HEK293 (cell line): Measurements from ENCODE around the gene CPXM1.

ENCODE experiments used
- CTCF ChIA-PET: fragments of 350-600 bp; formaldehyde crosslinking; extraction: SDS; loops from one replicate; lab custom pipeline; 2021; ENCODE audit warnings: antibody characterized with exemption; lab: Yijun Ruan, JAX
- POLR2A ChIA-PET: fragments of 300-600 bp; formaldehyde crosslinking; extraction: SDS; loops from one replicate; lab custom pipeline; 2020; ENCODE audit warnings: antibody characterized with exemption, inconsistent platforms; lab: Yijun Ruan, JAX
- H3K27ac ChIP-seq: fragments of 200-500 bp; sonication (Bioruptor generic); 2 replicates; pipeline ENCODE4 v1.5.1; 2014; ENCODE audit warnings: low read depth, low read length, control low read depth, inconsistent platforms; ENCODE audit errors: extremely low read depth
- H3K36me3 ChIP-seq, 2 experiments: fragments of 200-500 bp in 1 of 2; sonication (Bioruptor generic) in 1 of 2; 1 replicate in 1 of 2; 2 replicates in 1 of 2; pipeline ENCODE4 v1.5.1; 2014 to 2017; ENCODE audit warnings: inconsistent platforms in 2 of 2, low read length in 2 of 2; ENCODE audit not compliant: control insufficient read depth in 2 of 2, insufficient read depth in 1 of 2
- H3K4me1 ChIP-seq: fragments of 200-500 bp; sonication (Bioruptor generic); 2 replicates; pipeline ENCODE4 v1.5.1; 2014; ENCODE audit warnings: mild to moderate bottlenecking, low read length, inconsistent platforms; ENCODE audit not compliant: control insufficient read depth, insufficient read depth
- H3K4me3 ChIP-seq: 2 replicates; pipeline ENCODE4 v1.5.1; 2011; ENCODE audit warnings: low read depth, mild to moderate bottlenecking, control low read depth, low read length, moderate library complexity
- H3K9me3 ChIP-seq: fragments of 200-500 bp; sonication (Bioruptor generic); 2 replicates; pipeline ENCODE4 v1.5.1; 2014; ENCODE audit warnings: low read depth, low read length, inconsistent platforms; ENCODE audit not compliant: control insufficient read depth, insufficient read depth
- AEBP2 ChIP-seq: fragments of 450-650 bp; formaldehyde crosslinking; IDR thresholded peaks from 2 replicates; pipeline ENCODE4 v1.5.1; 2016; ENCODE audit warnings: missing biosample characterization, missing genetic modification characterization, borderline replicate concordance
- BCL11B ChIP-seq: fragments of 450-650 bp; formaldehyde crosslinking; IDR thresholded peaks from 2 replicates; pipeline ENCODE4 v1.5.1; 2016; ENCODE audit warnings: low read depth, missing biosample characterization, missing genetic modification characterization
- GFI1B ChIP-seq: fragments of 450-650 bp; formaldehyde crosslinking; IDR thresholded peaks from 2 replicates; pipeline ENCODE4 v1.5.1; 2016; ENCODE audit warnings: missing biosample characterization, missing genetic modification characterization
- HOXC10 ChIP-seq: sonication (generic); formaldehyde crosslinking; IDR thresholded peaks from 2 replicates; pipeline ENCODE4 v1.8.1; 2023; ENCODE audit warnings: mild to moderate bottlenecking, missing genetic modification reagents
- ZBTB1 ChIP-seq: fragments of 450-650 bp; formaldehyde crosslinking; IDR thresholded peaks from 2 replicates; pipeline ENCODE4 v1.5.1; 2016; ENCODE audit warnings: missing biosample characterization, missing genetic modification characterization
- ZBTB17 ChIP-seq: fragments of 450-650 bp; formaldehyde crosslinking; IDR thresholded peaks from 2 replicates; pipeline ENCODE4 v1.5.1; 2016; ENCODE audit warnings: missing biosample characterization, missing genetic modification characterization
- ZBTB21 ChIP-seq: fragments of 450-650 bp; formaldehyde crosslinking; IDR thresholded peaks from 2 replicates; pipeline ENCODE4 v1.5.1; 2017; ENCODE audit warnings: missing biosample characterization, missing genetic modification characterization
- ZNF155 ChIP-seq: fragments of 450-650 bp; formaldehyde crosslinking; IDR thresholded peaks from 2 replicates; pipeline ENCODE4 v1.5.1; 2016; ENCODE audit warnings: missing biosample characterization, missing genetic modification characterization
- ZNF169 ChIP-seq: fragments of 450-650 bp; formaldehyde crosslinking; IDR thresholded peaks from 2 replicates; pipeline ENCODE4 v1.5.1; 2016; ENCODE audit warnings: missing biosample characterization, missing genetic modification characterization
- ZNF221 ChIP-seq: fragments of 450-650 bp; formaldehyde crosslinking; IDR thresholded peaks from 2 replicates; pipeline ENCODE4 v1.5.1; 2017; ENCODE audit warnings: missing biosample characterization, missing genetic modification characterization, borderline replicate concordance
- ZNF239 ChIP-seq: fragments of 450-650 bp; formaldehyde crosslinking; IDR thresholded peaks from 2 replicates; pipeline ENCODE4 v1.5.1; 2016; ENCODE audit warnings: missing biosample characterization, missing genetic modification characterization
- ZNF248 ChIP-seq: fragments of 450-650 bp; formaldehyde crosslinking; IDR thresholded peaks from 2 replicates; pipeline ENCODE4 v1.5.1; 2017; ENCODE audit warnings: missing biosample characterization, missing genetic modification characterization
- ZNF26 ChIP-seq: fragments of 450-650 bp; formaldehyde crosslinking; IDR thresholded peaks from 2 replicates; pipeline ENCODE4 v1.5.1; 2016; ENCODE audit warnings: missing biosample characterization, missing genetic modification characterization
- ZNF391 ChIP-seq: fragments of 450-650 bp; formaldehyde crosslinking; IDR thresholded peaks from 2 replicates; pipeline ENCODE4 v1.5.1; 2016; ENCODE audit warnings: low read depth, missing biosample characterization, missing genetic modification characterization, borderline replicate concordance
- ZNF514 ChIP-seq: fragments of 450-650 bp; formaldehyde crosslinking; IDR thresholded peaks from 2 replicates; pipeline ENCODE4 v1.5.1; 2016; ENCODE audit warnings: missing biosample characterization, missing genetic modification characterization
- ZNF701 ChIP-seq: fragments of 450-650 bp; formaldehyde crosslinking; IDR thresholded peaks from 2 replicates; pipeline ENCODE4 v1.5.1; 2016; ENCODE audit warnings: missing biosample characterization, missing genetic modification characterization
- ZNF843 ChIP-seq: fragments of 450-650 bp; formaldehyde crosslinking; IDR thresholded peaks from 2 replicates; pipeline ENCODE4 v1.5.1; 2016; ENCODE audit warnings: missing biosample characterization, missing genetic modification characterization
- ZSCAN5A ChIP-seq: fragments of 450-650 bp; formaldehyde crosslinking; IDR thresholded peaks from 2 replicates; pipeline ENCODE4 v1.5.1; 2016; ENCODE audit warnings: missing biosample characterization, missing genetic modification characterization

The CPXM1 gene

GRCh38 chr20:2747676-2748235 is 52.7 kb downstream of the CPXM1 start (continued):
- no peak for TF ChIP-seq ZNF248
- TF ChIP-seq, all 188 proteins: peak for 0

DNA sequence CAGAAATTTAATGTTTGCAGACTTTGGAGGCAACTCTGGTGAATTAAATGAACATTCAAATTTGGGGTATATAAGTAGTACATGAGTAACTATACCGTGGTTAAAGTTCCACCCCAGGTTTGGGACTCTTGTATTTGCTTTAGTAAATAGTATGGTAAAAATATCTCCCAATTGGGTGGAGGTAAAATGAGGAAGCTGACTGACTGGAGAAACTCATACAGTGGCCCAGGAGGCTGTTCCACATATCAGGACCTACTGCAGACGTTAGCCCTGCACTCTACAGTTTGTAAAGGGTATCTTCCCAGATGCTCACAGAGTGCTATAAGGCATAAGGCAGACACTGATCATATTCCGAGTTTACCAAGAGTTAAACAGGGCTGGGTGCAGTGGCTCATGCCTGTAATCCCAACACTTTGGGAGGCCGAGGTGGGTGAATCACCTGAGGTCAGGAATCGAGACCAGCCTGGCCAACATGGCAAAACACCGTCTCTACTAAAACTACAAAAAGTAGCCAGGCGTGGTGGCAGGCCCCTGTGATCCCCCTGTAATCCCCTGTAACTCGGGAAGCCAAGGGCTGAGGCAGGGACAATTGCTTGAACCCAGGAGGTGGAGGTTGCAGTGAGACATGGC is 53.7 kb downstream of the CPXM1 start:
- no peak overlapping the region for H3K4me3 ChIP-seq
- no peaks in the 10 kb centered on the region; a peak in 1 of 3 replicates for H3K36me3 ChIP-seq
- peaks cover 3% of the 10 kb centered on the region for H3K4me1 ChIP-seq
- ChIA-PET POLR2A (no interaction called here), CTCF (interaction anchor here (1.5 kb wide), 1 partner anchor 20 kb away, joined by 7 read pairs; no protein-coding TSS in a partner anchor)
- H3K9me3 ChIP-seq = no peaks in the 10 kb centered on the region
- H3K27ac ChIP-seq = no peak overlapping the region
- no peak for TF ChIP-seq ZNF26 (tag by site-specific recombination)
- TF ChIP-seq BCL11B = no peak
- no peak for TF ChIP-seq ZNF843 (tag by site-specific recombination)
- TF ChIP-seq ZNF221 (tag by site-specific recombination) = no peak
- no peak for TF ChIP-seq AEBP2 (tag by site-specific recombination)
- TF ChIP-seq ZBTB1 (tag by site-specific recombination) = no peak
- TF ChIP-seq GFI1B (tag by site-specific recombination) = no peak
- no peak for TF ChIP-seq ZBTB17
- no peak for TF ChIP-seq ZNF239
- TF ChIP-seq, all 188 proteins: peak for 0

GRCh38 chr20:2745936-2746635 is 54.3 kb downstream of the CPXM1 start:
- Histone ChIP-seq H3K4me1 (no peaks in the 10 kb centered on the region; the same call in 1 of the 2 replicates), H3K36me3 (no peaks in the 10 kb centered on the region; a peak in 1 of 3 replicates), H3K4me3 (no peak overlapping the region), H3K27ac (no peak overlapping the region), H3K9me3 (no peaks in the 10 kb centered on the region)
- CTCF ChIA-PET = interaction anchor here (0.8 to 1.5 kb wide), 2 partner anchors 21 to 59 kb away, joined by 3 to 7 read pairs; no protein-coding TSS in a partner anchor
- POLR2A ChIA-PET = no interaction called here
- TF ChIP-seq ZNF155 (tag by site-specific recombination) (no peak), ZSCAN5A (no peak), ZNF514 (tag by site-specific recombination) (no peak), ZNF169 (tag by site-specific recombination) (no peak), ZNF701 (tag by site-specific recombination) (no peak), AEBP2 (tag by site-specific recombination) (no peak), HOXC10 (no peak), ZNF391 (tag by site-specific recombination) (no peak), ZBTB21 (tag by site-specific recombination) (no peak)
